Right atrium auricular region (tissue), 2 donors: ENCODE results near the gene CDSN. TPM values are rescaled to one million over a fixed set of nuclear protein-coding genes. Genes with fewer than 3 reads are reported as not detected.
"Not testable (repeated sequence)": the region's sequence is repeated elsewhere in the genome, so short reads cannot be mapped to it uniquely, and the experiment has no call there.

Experiments used
- DNase-seq: peaks from one replicate; pipeline ENCODE4 v3.0.0-alpha.2; 2019; ENCODE audit warnings: low spot score
- H3K27ac ChIP-seq, 2 donors: fragments of 200-600 bp; sonication (generic); 1 replicate in 1 of 2; 2 replicates in 1 of 2; pipeline ENCODE4 v1.5.1; 2016 to 2019
- H3K27me3 ChIP-seq, 2 donors: fragments of 200-600 bp; sonication (generic); one replicate each; pipeline versions ENCODE4 v1.5.1 to v1.6.0; 2017 to 2019
- H3K36me3 ChIP-seq: fragments of 200-600 bp; sonication (generic); one replicate; pipeline ENCODE4 v1.5.1; 2016
- H3K4me1 ChIP-seq, 2 donors: fragments of 200-600 bp; sonication (generic); one replicate each; pipeline versions ENCODE4 v1.5.1 to v1.6.0; 2017 to 2019
- H3K4me3 ChIP-seq, 2 donors: fragments of 200-600 bp; sonication (generic); 1 replicate in 1 of 2; 2 replicates in 1 of 2; pipeline ENCODE4 v1.5.1; 2017 to 2019; ENCODE audit warnings: mild to moderate bottlenecking in 1 of 2, moderate library complexity in 1 of 2
- H3K9me3 ChIP-seq, 2 donors: fragments of 200-600 bp; sonication (generic); one replicate each; pipeline ENCODE4 v1.5.1; 2019
- total RNA-seq, 2 donors: library from RNA; depleted of rRNA; stranded (reverse); fragments of >200 nt; gene quantifications; one replicate each; pipeline ENCODE4 v1.1.0, GENCODE V29; 2016
- TF ChIP-seq, protein P1 (sequence below), 2 donors: fragments of 200-600 bp; sonication (generic); IDR thresholded peaks; one replicate each; pipeline ENCODE4 v1.5.1; 2019; ENCODE audit warnings: antibody characterized with exemption in 2 of 2

CDSN gene, protein sequence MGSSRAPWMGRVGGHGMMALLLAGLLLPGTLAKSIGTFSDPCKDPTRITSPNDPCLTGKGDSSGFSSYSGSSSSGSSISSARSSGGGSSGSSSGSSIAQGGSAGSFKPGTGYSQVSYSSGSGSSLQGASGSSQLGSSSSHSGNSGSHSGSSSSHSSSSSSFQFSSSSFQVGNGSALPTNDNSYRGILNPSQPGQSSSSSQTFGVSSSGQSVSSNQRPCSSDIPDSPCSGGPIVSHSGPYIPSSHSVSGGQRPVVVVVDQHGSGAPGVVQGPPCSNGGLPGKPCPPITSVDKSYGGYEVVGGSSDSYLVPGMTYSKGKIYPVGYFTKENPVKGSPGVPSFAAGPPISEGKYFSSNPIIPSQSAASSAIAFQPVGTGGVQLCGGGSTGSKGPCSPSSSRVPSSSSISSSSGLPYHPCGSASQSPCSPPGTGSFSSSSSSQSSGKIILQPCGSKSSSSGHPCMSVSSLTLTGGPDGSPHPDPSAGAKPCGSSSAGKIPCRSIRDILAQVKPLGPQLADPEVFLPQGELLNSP
- total RNA-seq, result not detected

- H3K4me1 ChIP-seq, result peaks cover 0 to 34% of the 10 kb centered on the region in 2 donors
- H3K27ac ChIP-seq, result no peak within 1 kb of the TSS
- H3K36me3 ChIP-seq, result no peaks in the 10 kb centered on the region
- no peak for DNase-seq
- H3K4me3 ChIP-seq, result no peak within 1 kb of the TSS
- TF ChIP-seq, protein P1, sequence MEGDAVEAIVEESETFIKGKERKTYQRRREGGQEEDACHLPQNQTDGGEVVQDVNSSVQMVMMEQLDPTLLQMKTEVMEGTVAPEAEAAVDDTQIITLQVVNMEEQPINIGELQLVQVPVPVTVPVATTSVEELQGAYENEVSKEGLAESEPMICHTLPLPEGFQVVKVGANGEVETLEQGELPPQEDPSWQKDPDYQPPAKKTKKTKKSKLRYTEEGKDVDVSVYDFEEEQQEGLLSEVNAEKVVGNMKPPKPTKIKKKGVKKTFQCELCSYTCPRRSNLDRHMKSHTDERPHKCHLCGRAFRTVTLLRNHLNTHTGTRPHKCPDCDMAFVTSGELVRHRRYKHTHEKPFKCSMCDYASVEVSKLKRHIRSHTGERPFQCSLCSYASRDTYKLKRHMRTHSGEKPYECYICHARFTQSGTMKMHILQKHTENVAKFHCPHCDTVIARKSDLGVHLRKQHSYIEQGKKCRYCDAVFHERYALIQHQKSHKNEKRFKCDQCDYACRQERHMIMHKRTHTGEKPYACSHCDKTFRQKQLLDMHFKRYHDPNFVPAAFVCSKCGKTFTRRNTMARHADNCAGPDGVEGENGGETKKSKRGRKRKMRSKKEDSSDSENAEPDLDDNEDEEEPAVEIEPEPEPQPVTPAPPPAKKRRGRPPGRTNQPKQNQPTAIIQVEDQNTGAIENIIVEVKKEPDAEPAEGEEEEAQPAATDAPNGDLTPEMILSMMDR (IDR thresholded peaks at IDR 0.05), result no peak
- H3K9me3 ChIP-seq, result no peaks in the 10 kb centered on the region
- no peaks in the 10 kb centered on the region for H3K27me3 ChIP-seq
These were observed at the start of gene CDSN for GRCh38 chr6:31120151-31120915. Gene CDSN (minus strand): TSS chr6:31120446. CDS start chr6:31120419, 27 bp downstream.

DNA sequence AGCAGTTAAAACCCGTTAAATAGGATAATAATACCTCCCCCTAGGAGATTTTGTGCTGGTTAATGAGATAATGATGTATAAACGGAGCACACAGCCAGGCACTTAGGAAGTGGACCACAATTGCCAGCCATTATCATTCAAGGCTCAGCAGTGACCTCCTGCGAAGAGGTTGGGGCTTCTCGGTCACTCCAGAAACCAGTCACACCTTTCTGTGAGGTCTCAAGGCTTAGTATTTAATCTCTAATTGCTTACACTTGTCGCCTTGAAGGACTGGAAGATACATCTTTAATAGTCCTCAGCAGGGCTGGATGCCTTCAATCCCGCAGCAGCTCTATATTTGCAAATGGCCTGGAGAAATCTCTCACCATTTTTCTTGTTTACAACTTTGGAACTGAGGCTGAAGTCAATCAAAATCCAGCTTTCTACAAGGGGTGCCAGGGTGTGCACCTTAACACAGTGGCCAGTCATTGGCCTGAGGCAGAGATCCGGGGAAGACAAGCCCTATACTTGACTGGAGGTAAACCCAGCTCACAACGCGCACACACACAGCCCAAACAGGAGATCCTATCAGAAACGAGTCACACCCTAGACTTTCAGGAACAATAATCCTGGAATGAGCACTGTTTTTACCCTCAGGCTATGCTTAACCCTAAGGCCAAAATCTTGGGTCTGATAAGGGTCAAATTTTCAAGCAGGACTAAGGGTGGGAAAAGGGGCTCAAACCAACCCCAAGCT is 49.0 kb upstream of the CDSN start:
- no peaks in the 10 kb centered on the region for H3K36me3 ChIP-seq
- TF ChIP-seq, protein P1 (IDR thresholded peaks at IDR 0.05), result no peak

GRCh38 chr6:31168606-31169005 is 48.4 kb upstream of the CDSN start:
- H3K9me3 ChIP-seq, result no peaks in the 10 kb centered on the region
- H3K4me1 ChIP-seq, result no peaks in the 10 kb centered on the region
- H3K4me3 ChIP-seq, result no peak overlapping the region
- H3K27ac ChIP-seq, result no peak overlapping the region
- H3K36me3 ChIP-seq, result no peaks in the 10 kb centered on the region
- TF ChIP-seq, protein P1 (IDR thresholded peaks at IDR 0.05), result no peak
- DNase-seq, result no peak
- no peaks in the 10 kb centered on the region for H3K27me3 ChIP-seq

More for the DNA sequence above, 49.0 kb upstream of the CDSN start:
- Histone ChIP-seq H3K9me3 (no peaks in the 10 kb centered on the region), H3K27me3 (no peaks in the 10 kb centered on the region), H3K27ac (no peak overlapping the region), H3K4me1 (no peaks in the 10 kb centered on the region), H3K4me3 (no peak overlapping the region)
- DNase-seq, result no peak

GRCh38 chr6:31165986-31166385 is 45.7 kb upstream of the CDSN start:
- H3K36me3 ChIP-seq, result no peaks in the 10 kb centered on the region
- no peaks in the 10 kb centered on the region for H3K9me3 ChIP-seq
- no peak for DNase-seq
- no peak overlapping the region for H3K4me3 ChIP-seq
- TF ChIP-seq, protein P1 (IDR thresholded peaks at IDR 0.05), result no peak
- H3K27me3 ChIP-seq, result no peaks in the 10 kb centered on the region
- no peaks in the 10 kb centered on the region for H3K4me1 ChIP-seq
- H3K27ac ChIP-seq, result no peak overlapping the region

DNA sequence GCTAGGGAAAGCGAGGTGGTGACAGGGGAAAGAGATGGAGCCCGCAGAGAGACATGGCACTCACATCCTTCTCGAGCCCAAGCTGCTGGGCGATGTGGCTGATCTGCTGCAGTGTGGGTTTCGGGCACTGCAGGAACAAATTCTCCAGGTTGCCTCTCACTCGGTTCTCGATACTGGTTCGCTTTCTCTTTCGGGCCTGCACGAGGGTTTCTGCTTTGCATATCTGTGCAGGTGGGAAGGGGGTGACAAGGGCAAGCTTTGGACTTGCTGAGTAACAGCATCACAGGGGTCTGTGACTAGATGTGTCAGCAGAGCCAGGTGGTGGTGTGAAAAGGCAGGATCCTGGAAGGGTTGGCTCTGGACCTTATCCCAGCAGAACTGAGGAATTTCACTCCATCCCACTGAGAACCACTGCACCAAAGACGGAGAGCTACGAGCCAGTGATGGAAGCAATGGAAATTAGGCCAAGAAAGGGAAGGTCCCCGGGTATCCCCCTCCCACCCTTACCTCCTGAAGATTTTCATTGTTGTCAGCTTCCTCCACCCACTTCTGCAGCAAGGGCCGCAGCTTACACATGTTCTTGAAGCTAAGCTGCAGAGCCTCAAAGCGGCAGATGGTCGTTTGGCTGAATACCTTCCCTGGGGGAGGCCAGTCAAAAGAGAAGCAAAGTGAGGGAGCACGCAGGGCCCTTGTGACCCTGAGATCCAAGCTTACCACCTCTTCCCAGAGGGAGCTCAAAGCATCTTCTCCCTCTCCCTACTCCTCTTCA is 45.0 kb upstream of the CDSN start:
- DNase-seq, H3K27ac ChIP-seq, H3K9me3 ChIP-seq, H3K27me3 ChIP-seq, H3K36me3 ChIP-seq, H3K4me1 ChIP-seq, H3K4me3 ChIP-seq: not testable (repeated sequence)

GRCh38 chr6:31164475-31165063 is 44.3 kb upstream of the CDSN start:
- not testable (repeated sequence) for H3K4me3 ChIP-seq, H3K9me3 ChIP-seq, H3K27ac ChIP-seq, H3K4me1 ChIP-seq, DNase-seq, H3K27me3 ChIP-seq, H3K36me3 ChIP-seq
